Activated naive CD8-positive, alpha-beta T cell treated with anti-CD3 and anti-CD28 coated beads, Interleukin-2, amount 50 U/mL, for 24 hours (primary cell): ENCODE data around the gene CFAP43.
A peak's percentile ranks its signal among the peaks of the same experiment; 100 is the strongest.
"Not testable (repeated sequence)": the region's sequence is repeated elsewhere in the genome, so short reads cannot be mapped to it uniquely, and the experiment has no call there.

Experiments
- ATAC-seq: fragments of 150-1000 bp; cut with Tn5 transposase; one replicate; pipeline ENCODE4 v1.10.0; 2021
- DNase-seq: peaks from one replicate; pipeline ENCODE4 v3.0.0; 2021
- H3K27ac Mint-ChIP-seq: one replicate; pipeline ENCODE4 v1.8.0; 2021; ENCODE audit warnings: mild to moderate bottlenecking, mixed read lengths
- H3K27me3 Mint-ChIP-seq: one replicate; pipeline ENCODE4 v1.8.0; 2021; ENCODE audit warnings: mixed read lengths
- H3K36me3 Mint-ChIP-seq: one replicate; pipeline ENCODE4 v1.8.0; 2021; ENCODE audit warnings: low read depth, mixed read lengths
- H3K4me1 Mint-ChIP-seq: one replicate; pipeline ENCODE4 v1.8.0; 2021; ENCODE audit warnings: mixed read lengths
- H3K4me3 Mint-ChIP-seq: one replicate; pipeline ENCODE4 v1.8.0; 2021; ENCODE audit warnings: mild to moderate bottlenecking, moderate library complexity, mixed read lengths
- H3K9me3 Mint-ChIP-seq: one replicate; pipeline ENCODE4 v1.8.0; 2021; ENCODE audit warnings: mixed read lengths

The CFAP43 gene

DNA sequence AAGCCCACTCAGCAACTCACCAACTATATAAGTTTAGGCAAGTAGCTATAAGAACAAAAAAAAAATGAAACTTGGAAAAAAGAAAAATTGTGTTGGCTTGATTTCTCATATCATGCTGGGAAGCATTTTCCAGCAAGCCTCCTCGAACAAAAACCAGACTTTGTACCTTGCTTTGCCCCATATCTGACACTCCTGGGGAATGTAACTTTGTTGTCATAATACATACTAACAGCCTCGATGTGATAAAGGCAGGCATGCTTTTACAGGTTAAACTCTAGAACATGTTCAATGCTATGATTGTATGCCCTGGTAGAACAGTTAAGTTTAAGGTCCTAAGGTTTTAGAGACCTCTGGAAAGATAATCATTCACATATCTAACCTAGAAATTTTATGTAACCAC lies 11.6 kb downstream of the CFAP43 start:
- no peaks in the 10 kb centered on the region for H3K4me1 Mint-ChIP-seq
- ATAC-seq: no peak
- DNase-seq: no peak
- no peak overlapping the region for H3K4me3 Mint-ChIP-seq
- no peaks in the 10 kb centered on the region for H3K36me3 Mint-ChIP-seq
- no peaks in the 10 kb centered on the region for H3K9me3 Mint-ChIP-seq
- no peak overlapping the region for H3K27ac Mint-ChIP-seq
- peaks cover 14% of the 10 kb centered on the region for H3K27me3 Mint-ChIP-seq

DNA sequence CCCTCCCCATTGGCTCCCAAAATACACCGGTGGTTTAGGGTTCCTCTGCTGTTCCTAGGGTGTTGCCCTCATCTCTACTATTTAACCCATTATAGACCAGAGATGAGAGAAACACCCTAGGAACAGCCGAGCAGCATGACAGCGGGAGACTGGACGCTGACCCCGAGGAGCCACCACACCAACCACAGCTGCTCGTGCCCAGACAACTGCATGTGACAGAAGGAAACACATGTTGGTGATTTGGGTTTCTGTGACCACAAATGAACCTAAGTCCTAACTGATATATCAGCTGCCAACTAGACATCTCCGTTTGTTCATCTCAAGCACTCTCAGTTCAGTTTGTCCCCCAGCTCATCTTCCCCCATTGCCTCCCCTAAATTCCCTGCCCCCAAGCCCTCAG lies 13.4 kb downstream of the CFAP43 start:
- Mint-ChIP-seq H3K36me3 (no peaks in the 10 kb centered on the region), H3K27me3 (peaks cover 13% of the 10 kb centered on the region), H3K27ac (no peak overlapping the region), H3K9me3 (no peaks in the 10 kb centered on the region), H3K4me1 (no peaks in the 10 kb centered on the region), H3K4me3 (no peak overlapping the region)
- ATAC-seq (no peak), DNase-seq (no peak)

DNA sequence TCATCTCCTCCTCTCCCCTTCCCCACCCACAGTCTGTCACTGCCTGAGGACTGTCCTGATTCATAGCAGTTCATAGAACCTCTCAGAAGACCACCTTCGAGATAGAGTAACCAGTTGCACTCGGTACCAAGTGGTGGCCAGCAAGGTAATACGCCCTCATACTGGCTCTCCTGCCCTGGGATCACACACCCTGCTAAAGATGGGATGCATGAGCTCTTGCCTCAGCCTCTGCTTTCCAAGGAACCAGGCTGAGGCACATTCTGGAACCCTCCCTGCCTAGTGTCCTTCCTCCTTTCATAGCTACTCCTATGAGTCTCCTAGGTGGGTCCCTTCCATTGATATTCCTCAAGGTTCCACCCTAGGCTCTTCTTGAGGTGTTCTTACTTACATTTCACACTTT lies 15.5 kb downstream of the CFAP43 start:
- no peaks in the 10 kb centered on the region for H3K9me3 Mint-ChIP-seq
- no peaks in the 10 kb centered on the region for H3K4me1 Mint-ChIP-seq
- H3K36me3 Mint-ChIP-seq: no peaks in the 10 kb centered on the region
- no peak for DNase-seq
- H3K27me3 Mint-ChIP-seq: peaks cover 15% of the 10 kb centered on the region
- no peak overlapping the region for H3K27ac Mint-ChIP-seq
- no peak overlapping the region for H3K4me3 Mint-ChIP-seq
- no peak for ATAC-seq

DNA sequence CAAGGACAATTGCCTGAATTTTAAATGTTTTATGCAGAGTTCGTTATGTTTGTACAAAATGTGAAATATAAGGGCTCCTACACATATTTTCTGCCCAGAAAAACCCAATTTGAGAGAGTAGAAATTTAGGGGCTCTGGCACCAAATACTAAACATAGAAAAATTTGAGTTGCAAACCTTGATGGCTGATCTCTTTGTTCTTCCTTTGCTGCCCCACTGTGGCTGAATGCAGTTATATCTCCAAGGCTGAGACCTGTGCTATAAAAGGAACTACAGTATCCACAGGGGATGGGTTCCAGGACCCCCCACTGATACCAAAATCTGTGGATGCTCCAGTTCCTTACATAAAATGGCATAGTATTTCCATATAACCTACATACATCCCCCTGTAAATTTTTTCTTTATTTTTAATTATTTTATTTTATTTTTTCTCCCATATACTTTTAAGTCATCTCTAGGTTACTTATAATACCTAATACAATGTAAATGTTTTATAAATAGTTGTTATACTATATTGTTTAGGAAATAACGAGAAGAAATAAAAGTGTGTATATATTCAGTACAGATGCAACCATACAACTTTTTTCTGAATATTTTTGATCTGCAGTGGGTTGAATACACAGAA lies 22.5 kb downstream of the CFAP43 start:
- no peak overlapping the region for H3K27ac Mint-ChIP-seq
- peaks cover 10% of the 10 kb centered on the region for H3K27me3 Mint-ChIP-seq
- DNase-seq: peak; percentile 22
- ATAC-seq: no peak
- no peaks in the 10 kb centered on the region for H3K36me3 Mint-ChIP-seq
- no peaks in the 10 kb centered on the region for H3K4me1 Mint-ChIP-seq
- no peaks in the 10 kb centered on the region for H3K9me3 Mint-ChIP-seq
- H3K4me3 Mint-ChIP-seq: no peak overlapping the region

DNA sequence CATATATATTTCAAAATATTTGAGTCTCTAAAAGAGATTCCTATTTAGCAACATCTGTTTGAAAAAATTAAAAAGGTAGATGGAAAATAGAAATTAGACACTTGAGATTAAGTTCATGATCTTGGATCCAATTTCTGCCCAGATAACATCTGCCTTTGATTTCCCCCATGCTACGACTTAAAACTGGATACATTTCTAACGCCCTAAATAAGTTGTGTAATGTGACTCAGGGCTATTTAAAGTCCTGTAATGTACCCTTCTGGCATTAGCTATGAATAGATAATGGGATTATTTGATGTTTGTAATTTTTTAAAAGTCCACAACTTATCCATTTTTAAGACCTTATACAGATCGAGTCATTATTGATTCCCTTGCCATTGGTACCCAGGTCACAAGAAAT lies 23.4 kb downstream of the CFAP43 start:
- no peak for ATAC-seq
- DNase-seq: no peak
- no peaks in the 10 kb centered on the region for H3K9me3 Mint-ChIP-seq
- H3K27ac Mint-ChIP-seq: no peak overlapping the region
- H3K27me3 Mint-ChIP-seq: peaks cover 9% of the 10 kb centered on the region
- no peaks in the 10 kb centered on the region for H3K4me1 Mint-ChIP-seq
- H3K4me3 Mint-ChIP-seq: no peak overlapping the region
- no peaks in the 10 kb centered on the region for H3K36me3 Mint-ChIP-seq

DNA sequence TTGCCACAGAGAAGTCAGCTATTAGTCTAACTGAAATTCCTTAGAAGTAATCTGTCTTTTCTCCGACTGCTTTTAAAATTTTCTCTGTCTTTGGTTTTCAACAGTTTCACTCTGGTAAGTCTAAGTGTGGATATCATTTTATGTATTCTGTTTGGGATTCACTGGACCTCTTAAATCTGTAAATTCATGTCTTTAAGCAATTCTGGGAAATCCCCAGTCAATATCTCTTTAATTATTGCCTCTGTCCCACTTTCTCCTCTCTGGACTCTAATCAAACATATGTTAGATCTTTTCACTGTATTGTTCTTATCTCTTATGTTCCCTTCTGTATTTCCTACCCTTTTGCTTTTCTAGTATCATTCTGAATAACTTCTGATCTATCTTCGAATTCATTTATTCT lies 29.9 kb downstream of the CFAP43 start:
- no peaks in the 10 kb centered on the region for H3K4me1 Mint-ChIP-seq
- H3K9me3 Mint-ChIP-seq: no peaks in the 10 kb centered on the region
- H3K4me3 Mint-ChIP-seq: no peak overlapping the region
- no peak overlapping the region for H3K27ac Mint-ChIP-seq
- H3K36me3 Mint-ChIP-seq: no peaks in the 10 kb centered on the region
- peaks cover 12% of the 10 kb centered on the region for H3K27me3 Mint-ChIP-seq
- no peak for DNase-seq
- ATAC-seq: no peak

DNA sequence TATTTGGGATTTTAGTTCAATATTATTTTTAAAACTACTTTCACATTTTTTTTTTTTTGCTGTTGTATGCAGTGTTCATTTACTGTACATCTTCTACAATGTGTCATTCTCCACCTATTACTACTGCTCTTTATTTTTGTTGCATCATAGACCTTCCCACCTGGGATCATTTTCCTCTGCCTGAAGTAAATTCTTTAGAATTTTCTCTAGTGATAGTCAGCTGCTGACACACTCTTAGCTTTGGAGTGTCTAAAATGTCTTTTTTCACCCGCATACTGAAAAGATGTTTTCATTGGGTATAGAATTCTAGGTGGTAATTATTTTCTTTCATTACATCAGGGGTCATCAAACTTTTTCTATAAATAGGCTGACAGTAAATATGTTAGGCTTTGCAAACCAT lies 30.5 kb downstream of the CFAP43 start:
- ATAC-seq (no peak), DNase-seq (no peak)
- Mint-ChIP-seq H3K27ac (no peak overlapping the region), H3K36me3 (no peaks in the 10 kb centered on the region), H3K4me1 (no peaks in the 10 kb centered on the region), H3K4me3 (no peak overlapping the region), H3K9me3 (no peaks in the 10 kb centered on the region), H3K27me3 (peaks cover 12% of the 10 kb centered on the region)

DNA sequence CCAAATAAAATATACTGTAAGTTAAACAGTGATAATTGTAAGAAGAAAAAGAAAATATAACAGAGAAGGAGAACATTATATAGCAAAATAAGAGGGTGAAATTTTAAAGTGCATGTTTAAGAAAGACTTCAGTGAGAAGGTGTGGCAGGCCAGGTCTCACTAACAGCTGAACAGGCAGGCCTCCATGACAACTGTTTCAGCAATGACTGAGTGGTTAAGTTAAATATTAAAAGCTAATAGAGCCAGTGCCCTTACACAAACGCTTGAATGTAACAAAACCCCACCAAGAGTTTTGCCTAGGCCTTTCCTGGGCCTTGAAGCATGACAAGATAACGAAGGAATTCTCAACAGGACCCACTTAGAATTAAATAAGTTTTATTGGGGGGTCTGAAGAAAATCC lies 32.6 kb downstream of the CFAP43 start:
- H3K27ac Mint-ChIP-seq: no peak overlapping the region
- no peaks in the 10 kb centered on the region for H3K9me3 Mint-ChIP-seq
- H3K36me3 Mint-ChIP-seq: no peaks in the 10 kb centered on the region
- no peak overlapping the region for H3K4me3 Mint-ChIP-seq
- no peaks in the 10 kb centered on the region for H3K4me1 Mint-ChIP-seq
- ATAC-seq (no peak), DNase-seq (no peak)
- peaks cover 18% of the 10 kb centered on the region for H3K27me3 Mint-ChIP-seq

DNA sequence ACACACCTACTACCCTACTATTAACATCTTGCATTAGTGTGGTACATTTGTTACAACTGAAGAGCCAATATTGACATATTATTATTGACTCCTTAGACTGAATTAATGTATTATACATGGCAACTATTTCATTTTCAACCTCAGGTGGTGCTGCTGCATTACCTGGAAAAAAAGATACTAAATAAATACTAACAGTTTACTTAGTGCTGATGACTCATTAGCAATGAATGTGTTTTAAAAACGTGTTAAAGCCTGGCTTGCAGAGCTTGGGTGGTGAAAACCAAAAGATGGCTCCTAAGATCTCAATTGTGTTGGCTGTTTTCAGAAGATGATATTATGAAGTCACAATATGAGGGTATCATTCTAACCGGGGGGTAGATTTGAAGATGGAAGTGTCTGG lies 34.8 kb downstream of the CFAP43 start:
- Mint-ChIP-seq H3K9me3 (no peaks in the 10 kb centered on the region), H3K27me3 (peaks cover 18% of the 10 kb centered on the region), H3K27ac (no peak overlapping the region), H3K4me3 (no peak overlapping the region), H3K4me1 (no peaks in the 10 kb centered on the region), H3K36me3 (no peaks in the 10 kb centered on the region)
- ATAC-seq: no peak
- no peak for DNase-seq

DNA sequence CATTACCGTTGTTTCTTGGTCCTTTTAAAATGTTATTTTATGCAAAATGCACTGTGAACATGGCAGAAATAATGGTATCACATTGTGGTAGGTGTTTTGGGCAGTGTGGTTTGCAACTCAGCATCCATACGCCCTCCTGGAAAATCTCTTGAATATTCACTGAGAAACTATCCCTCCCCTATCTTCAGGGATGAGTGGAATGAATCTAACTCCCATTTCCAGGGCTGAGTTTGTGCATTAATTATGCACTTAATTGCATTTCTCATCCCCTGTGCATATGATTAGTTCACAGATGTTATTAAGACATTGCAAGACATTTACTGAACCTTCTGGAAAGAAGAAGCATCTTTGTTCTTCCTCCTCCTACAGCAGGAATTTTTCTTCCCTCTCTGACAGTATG lies 36.5 kb downstream of the CFAP43 start:
- Mint-ChIP-seq H3K4me3 (no peak overlapping the region), H3K36me3 (no peaks in the 10 kb centered on the region), H3K27me3 (peaks cover 16% of the 10 kb centered on the region), H3K9me3 (no peaks in the 10 kb centered on the region), H3K27ac (no peak overlapping the region), H3K4me1 (no peaks in the 10 kb centered on the region)
- ATAC-seq: no peak
- DNase-seq: no peak

DNA sequence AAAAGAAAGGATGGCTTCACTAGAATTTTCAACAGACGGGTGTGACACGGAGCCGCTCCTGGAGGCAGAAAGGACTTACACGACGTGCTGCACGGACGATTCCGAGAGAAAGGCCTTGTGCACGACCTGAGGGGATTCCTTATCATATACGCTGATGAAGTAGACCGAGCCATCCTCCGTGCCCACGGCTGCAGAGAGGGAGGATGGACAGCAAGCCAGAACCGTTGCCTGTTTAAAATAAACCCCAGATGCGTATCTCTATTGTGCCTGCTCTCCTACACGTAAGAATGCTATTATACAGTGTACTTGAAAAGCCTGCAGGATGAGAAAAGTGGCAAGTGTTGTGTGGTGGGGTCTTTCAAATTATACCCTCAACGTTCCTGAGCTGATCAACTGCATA lies 38.4 kb downstream of the CFAP43 start:
- H3K27me3 Mint-ChIP-seq: peaks cover 16% of the 10 kb centered on the region
- H3K4me3 Mint-ChIP-seq: no peak overlapping the region
- H3K4me1 Mint-ChIP-seq: no peaks in the 10 kb centered on the region
- no peaks in the 10 kb centered on the region for H3K36me3 Mint-ChIP-seq
- no peak for ATAC-seq
- DNase-seq: no peak
- H3K27ac Mint-ChIP-seq: no peak overlapping the region
- H3K9me3 Mint-ChIP-seq: no peaks in the 10 kb centered on the region

DNA sequence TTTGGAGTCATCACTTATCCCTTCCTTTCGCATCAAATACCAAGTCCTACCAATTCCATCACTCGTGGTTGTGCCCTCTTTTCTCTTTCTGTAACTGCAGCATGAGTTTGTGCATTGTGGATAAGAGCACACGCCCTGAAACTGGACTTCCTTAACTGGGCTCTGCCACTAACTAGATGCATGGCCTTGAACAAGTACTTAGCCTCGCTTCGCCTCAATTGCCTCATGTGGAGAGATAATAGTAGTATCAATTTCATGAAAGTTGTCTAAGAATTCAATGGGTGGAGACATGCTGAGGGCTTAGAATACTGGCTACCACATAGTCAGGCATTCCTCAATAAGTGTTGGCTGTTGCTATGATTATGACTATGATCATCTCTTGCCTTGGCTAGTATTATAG lies 41.5 kb downstream of the CFAP43 start:
- Mint-ChIP-seq H3K4me1 (no peaks in the 10 kb centered on the region), H3K4me3 (no peak overlapping the region), H3K36me3 (no peaks in the 10 kb centered on the region), H3K9me3 (no peaks in the 10 kb centered on the region), H3K27ac (no peak overlapping the region), H3K27me3 (peaks cover 11% of the 10 kb centered on the region)
- ATAC-seq (no peak), DNase-seq (no peak)

DNA sequence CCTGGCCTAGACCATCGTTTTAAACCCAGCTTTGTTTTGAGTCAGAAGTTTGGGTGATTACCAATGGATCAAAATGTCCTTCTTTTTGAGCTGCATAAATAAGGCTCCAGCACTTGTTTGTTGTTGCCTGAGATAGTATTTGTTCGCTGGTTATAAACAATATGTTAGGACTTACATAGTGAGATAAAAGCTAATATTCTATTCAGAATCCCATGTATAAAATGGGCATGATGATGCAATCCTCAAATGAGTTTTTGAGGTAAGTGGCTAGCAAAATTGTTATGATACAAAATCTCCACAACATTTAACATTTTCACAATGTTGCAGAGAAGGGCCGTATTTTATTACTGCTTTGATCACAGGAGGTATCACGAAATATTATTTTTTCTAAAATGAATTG lies 48.5 kb downstream of the CFAP43 start:
- no peak for ATAC-seq
- Mint-ChIP-seq H3K9me3 (no peaks in the 10 kb centered on the region), H3K36me3 (no peaks in the 10 kb centered on the region), H3K27ac (no peak overlapping the region), H3K27me3 (peaks cover 5% of the 10 kb centered on the region), H3K4me3 (no peak overlapping the region), H3K4me1 (no peaks in the 10 kb centered on the region)
- no peak for DNase-seq

DNA sequence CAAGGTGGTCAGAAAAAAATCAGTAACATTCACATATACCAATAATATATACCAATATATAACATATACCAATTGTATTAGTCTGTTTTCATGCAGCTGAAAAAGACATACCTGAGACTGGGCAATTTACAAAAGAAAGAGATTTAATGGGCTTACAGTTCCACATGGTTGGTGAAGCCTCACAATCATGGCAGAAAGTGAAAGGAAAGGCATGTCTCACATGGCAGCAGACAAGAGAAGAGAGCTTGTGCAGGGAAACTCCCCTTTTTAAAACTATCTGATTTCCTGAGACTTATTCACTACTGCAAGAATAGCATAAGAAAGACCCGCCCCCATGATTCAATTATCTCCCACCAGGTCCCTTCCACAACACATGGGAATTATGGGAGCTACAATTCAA lies 58.0 kb downstream of the CFAP43 start:
- not testable (repeated sequence) for H3K27ac Mint-ChIP-seq, ATAC-seq, H3K4me3 Mint-ChIP-seq, DNase-seq, H3K36me3 Mint-ChIP-seq, H3K27me3 Mint-ChIP-seq
- H3K9me3 Mint-ChIP-seq: peaks cover 13% of the 10 kb centered on the region
- H3K4me1 Mint-ChIP-seq: peaks cover 13% of the 10 kb centered on the region

DNA sequence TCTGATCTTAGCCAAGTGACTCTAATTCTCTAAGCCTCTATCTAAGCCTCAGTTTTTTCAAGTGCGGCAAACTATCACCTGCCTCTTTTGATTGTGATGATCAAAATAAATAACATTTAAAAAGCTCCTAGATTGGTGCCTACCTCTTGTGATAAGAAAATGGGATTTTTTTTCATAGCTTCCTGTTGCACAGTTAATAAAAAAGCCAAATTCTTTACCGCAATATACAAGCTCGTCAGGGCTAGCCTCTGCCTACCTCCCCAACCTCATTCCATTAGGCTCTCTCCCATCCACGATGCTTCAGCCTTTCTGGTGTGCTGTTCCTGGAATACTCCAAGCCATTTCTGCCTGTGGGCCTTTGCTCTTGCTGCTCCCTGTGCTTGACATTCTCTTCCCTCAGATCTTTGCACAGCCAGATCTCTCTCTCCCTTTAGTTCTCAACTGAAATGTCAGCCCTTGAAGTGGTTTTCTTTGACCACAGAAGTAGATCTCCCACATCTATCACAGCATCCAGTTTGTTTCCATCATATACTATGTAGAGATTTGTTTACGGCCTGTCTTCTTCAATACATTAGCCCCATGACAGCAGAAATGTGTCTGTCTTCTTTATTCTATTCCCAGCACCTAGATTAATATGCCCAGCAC lies 61.4 kb downstream of the CFAP43 start:
- H3K27ac Mint-ChIP-seq: no peak overlapping the region
- peaks cover 12% of the 10 kb centered on the region for H3K27me3 Mint-ChIP-seq
- ATAC-seq (peak; percentile 81), DNase-seq (no peak)
- peaks cover 13% of the 10 kb centered on the region for H3K4me1 Mint-ChIP-seq
- H3K4me3 Mint-ChIP-seq: no peak overlapping the region
- H3K36me3 Mint-ChIP-seq: no peaks in the 10 kb centered on the region
- H3K9me3 Mint-ChIP-seq: peaks cover 13% of the 10 kb centered on the region

DNA sequence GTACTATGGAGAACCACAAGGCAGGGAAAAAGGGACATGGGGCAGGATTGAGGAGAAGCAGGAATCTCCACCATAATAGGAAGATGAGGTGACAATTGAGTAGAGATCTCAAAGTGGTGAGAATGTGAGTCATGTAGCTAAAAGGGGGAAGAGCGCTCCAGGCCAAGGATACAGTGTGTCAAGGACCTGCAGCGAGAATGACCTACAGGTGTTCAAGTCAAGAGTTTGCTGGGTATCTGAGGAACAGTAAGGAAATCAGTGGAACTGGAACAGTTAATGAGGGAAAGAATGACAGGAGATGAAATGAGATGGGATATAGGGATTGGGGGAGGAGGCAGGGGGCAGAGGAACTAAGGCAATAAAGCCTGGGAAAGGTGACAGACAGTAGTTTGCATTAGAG lies 76.6 kb downstream of the CFAP43 start:
- peaks cover 22% of the 10 kb centered on the region for H3K9me3 Mint-ChIP-seq
- H3K4me3 Mint-ChIP-seq: no peak overlapping the region
- H3K27me3 Mint-ChIP-seq: peaks cover 41% of the 10 kb centered on the region
- H3K4me1 Mint-ChIP-seq: no peaks in the 10 kb centered on the region
- DNase-seq (no peak), ATAC-seq (no peak)
- no peak overlapping the region for H3K27ac Mint-ChIP-seq
- H3K36me3 Mint-ChIP-seq: peaks cover 9% of the 10 kb centered on the region
